IMR-90 (cell line): ENCODE measurements around the gene CCDC148. TPM values are rescaled to one million over a fixed set of nuclear protein-coding genes. Genes with fewer than 3 reads are reported as not detected.

ENCODE experiments used
- ATAC-seq: fragments of 200-7000 bp; cut with Tn5 transposase; 2 replicates; pipeline ENCODE4 v1.9.1; 2020; ENCODE audit warnings: low read depth, mild to moderate bottlenecking, moderate library complexity
- BruUV-seq: library from RNA; stranded (reverse); fragments of 400-500 nt; replicated peaks from 2 replicates; lab custom pipeline; 2021; lab: Mats Ljungman, UMichigan
- CTCF ChIA-PET: fragments of 300-600 bp; formaldehyde crosslinking; extraction: SDS; loops from one replicate; lab custom pipeline; 2021; ENCODE audit warnings: antibody characterized with exemption; lab: Yijun Ruan, JAX
- POLR2A ChIA-PET: fragments of 300-600 bp; sonication (Branson Sonifier 250); formaldehyde crosslinking; loops from one replicate; lab custom pipeline; 2022; ENCODE audit warnings: antibody characterized with exemption; ENCODE audit not compliant: unreplicated experiment; lab: Charles Lee
- DNase-seq: peaks from one replicate; pipeline ENCODE4 v3.0.0; 2013
- H2AFZ ChIP-seq: replicated peaks from 2 replicates; pipeline ENCODE3; 2013; ENCODE audit warnings: low read length, mild to moderate bottlenecking; ENCODE audit not compliant: poor library complexity
- H2AK5ac ChIP-seq: 2 replicates; pipeline ENCODE4 v1.6.1; 2013; ENCODE audit warnings: low read depth, low read length, inconsistent platforms
- H2AK9ac ChIP-seq: replicated peaks from 2 replicates; pipeline ENCODE3; 2013; ENCODE audit warnings: mild to moderate bottlenecking, low read depth, low read length, moderate library complexity; ENCODE audit not compliant: poor library complexity
- H2BK120ac ChIP-seq: 2 replicates; pipeline ENCODE4 v1.6.1; 2013; ENCODE audit warnings: low read depth, low read length, inconsistent platforms
- H2BK15ac ChIP-seq: 3 replicates; pipeline ENCODE4 v1.6.1; 2013; ENCODE audit warnings: low read depth, low read length, inconsistent platforms
- H2BK20ac ChIP-seq: 2 replicates; pipeline ENCODE4 v1.6.1; 2013; ENCODE audit warnings: low read depth, mild to moderate bottlenecking, inconsistent platforms, low read length, moderate library complexity
- H2BK5ac ChIP-seq: 2 replicates; pipeline ENCODE4 v1.6.1; 2013; ENCODE audit warnings: mild to moderate bottlenecking, low read depth, low read length, inconsistent platforms; ENCODE audit not compliant: poor library complexity, severe bottlenecking
- H3K14ac ChIP-seq: replicated peaks from 2 replicates; pipeline ENCODE4 v1.6.1; 2013; ENCODE audit warnings: low read depth, low read length, inconsistent platforms
- H3K18ac ChIP-seq: 2 replicates; pipeline ENCODE4 v1.6.1; 2013; ENCODE audit warnings: low read depth, low read length, control low read depth
- H3K23ac ChIP-seq: 2 replicates; pipeline ENCODE4 v1.6.1; 2013; ENCODE audit warnings: low read depth, low read length, inconsistent platforms
- H3K27ac ChIP-seq: 2 replicates; pipeline ENCODE4 v1.5.1; 2013; ENCODE audit warnings: mild to moderate bottlenecking, control low read depth, low read length; ENCODE audit not compliant: insufficient read depth
- H3K27me3 ChIP-seq: 2 replicates; pipeline ENCODE4 v1.6.1; 2013; ENCODE audit warnings: low read length; ENCODE audit not compliant: control insufficient read depth, insufficient read depth
- H3K36me3 ChIP-seq: 2 replicates; pipeline ENCODE4 v1.6.1; 2013; ENCODE audit warnings: low read length, mixed read lengths; ENCODE audit not compliant: control insufficient read depth, insufficient read depth
- H3K4ac ChIP-seq: 2 replicates; pipeline ENCODE4 v1.6.1; 2013; ENCODE audit warnings: low read depth, low read length, inconsistent platforms
- H3K4me1 ChIP-seq: 2 replicates; pipeline ENCODE4 v1.6.1; 2013; ENCODE audit warnings: low read length, mixed read lengths; ENCODE audit not compliant: control insufficient read depth, insufficient read depth
- H3K4me2 ChIP-seq: 2 replicates; pipeline ENCODE4 v1.6.1; 2013; ENCODE audit warnings: low read depth, mild to moderate bottlenecking, control low read depth, low read length, moderate library complexity
- H3K4me3 ChIP-seq: 2 replicates; pipeline ENCODE4 v1.5.1; 2013; ENCODE audit warnings: low read depth, mild to moderate bottlenecking, control low read depth, low read length, moderate library complexity; ENCODE audit not compliant: insufficient read depth
- H3K56ac ChIP-seq: 2 replicates; pipeline ENCODE4 v1.6.1; 2013; ENCODE audit warnings: low read length, inconsistent platforms; ENCODE audit not compliant: insufficient read depth; ENCODE audit errors: extremely low read depth
- H3K79me1 ChIP-seq, 2 experiments: 2 replicates each; pipeline ENCODE4 v1.6.1; 2013; ENCODE audit warnings: low read length in 2 of 2, inconsistent platforms in 1 of 2, low read depth in 1 of 2
- H3K9ac ChIP-seq: 2 replicates; pipeline ENCODE4 v1.6.1; 2013; ENCODE audit warnings: low read depth, low read length, control low read depth
- H3K9me1 ChIP-seq: 2 replicates; pipeline ENCODE4 v1.6.1; 2013; ENCODE audit warnings: low read length, inconsistent platforms; ENCODE audit not compliant: insufficient read depth
- H3K9me3 ChIP-seq: 2 replicates; pipeline ENCODE4 v1.6.1; 2013; ENCODE audit warnings: low read length; ENCODE audit not compliant: control insufficient read depth, insufficient read depth
- H4K20me1 ChIP-seq: 2 replicates; pipeline ENCODE4 v1.6.1; 2013; ENCODE audit warnings: low read length, inconsistent platforms; ENCODE audit not compliant: insufficient read depth
- H4K5ac ChIP-seq: 2 replicates; pipeline ENCODE4 v1.6.1; 2013; ENCODE audit warnings: mild to moderate bottlenecking, low read depth, low read length, control low read depth
- H4K8ac ChIP-seq, 2 experiments: 2 replicates each; pipeline ENCODE4 v1.6.1; 2013; ENCODE audit warnings: low read depth in 2 of 2, low read length in 2 of 2, control low read depth in 1 of 2, inconsistent platforms in 1 of 2
- H4K91ac ChIP-seq: 2 replicates; pipeline ENCODE4 v1.6.1; 2013; ENCODE audit warnings: low read depth, low read length, inconsistent platforms; ENCODE audit not compliant: insufficient read depth
- BHLHE40 ChIP-seq: fragments of 150-350 bp; IDR thresholded peaks from 2 replicates; pipeline ENCODE4 v1.6.1; 2016; ENCODE audit warnings: mild to moderate bottlenecking, low read depth, low read length
- CEBPB ChIP-seq: IDR thresholded peaks from 2 replicates; pipeline ENCODE4 v1.6.1; 2012; ENCODE audit warnings: low read depth, low read length, improper control_type of control experiment
- CHD1 ChIP-seq: IDR thresholded peaks from 2 replicates; pipeline ENCODE4 v1.6.1; 2012; ENCODE audit warnings: low read depth, low read length, improper control_type of control experiment
- CTCF ChIP-seq: conservative IDR thresholded peaks from 2 replicates; pipeline ENCODE4 v1.5.1; 2012; ENCODE audit warnings: mild to moderate bottlenecking, low read depth, low read length, improper control_type of control experiment
- ELK1 ChIP-seq: fragments of 150-350 bp; IDR thresholded peaks from 2 replicates; pipeline ENCODE4 v1.6.1; 2016; ENCODE audit warnings: low read depth, mild to moderate bottlenecking, low read length, moderate library complexity, borderline replicate concordance
- FOS ChIP-seq: fragments of 150-350 bp; IDR thresholded peaks from 2 replicates; pipeline ENCODE4 v1.6.1; 2016; ENCODE audit warnings: low read depth, low read length
- MAFK ChIP-seq: IDR thresholded peaks from 2 replicates; pipeline ENCODE4 v1.6.1; 2012; ENCODE audit warnings: low read depth, low read length, improper control_type of control experiment
- MAZ ChIP-seq: IDR thresholded peaks from 2 replicates; pipeline ENCODE4 v1.6.1; 2012; ENCODE audit warnings: low read depth, mild to moderate bottlenecking, low read length, improper control_type of control experiment, moderate library complexity, borderline replicate concordance
- MXI1 ChIP-seq: IDR thresholded peaks from 2 replicates; pipeline ENCODE4 v1.6.1; 2012; ENCODE audit warnings: low read depth, mild to moderate bottlenecking, low read length, moderate library complexity, borderline replicate concordance
- NFE2L2 ChIP-seq: fragments of 150-350 bp; IDR thresholded peaks from 2 replicates; pipeline ENCODE4 v1.6.1; 2016; ENCODE audit warnings: low read depth, mild to moderate bottlenecking, low read length
- POLR2A ChIP-seq: IDR thresholded peaks from 2 replicates; pipeline ENCODE4 v1.6.1; 2012; ENCODE audit warnings: mild to moderate bottlenecking, low read depth, low read length
- RAD21 ChIP-seq: IDR thresholded peaks from 2 replicates; pipeline ENCODE4 v1.6.1; 2012; ENCODE audit warnings: low read length, improper control_type of control experiment
- RCOR1 ChIP-seq: IDR thresholded peaks from 2 replicates; pipeline ENCODE4 v1.6.1; 2012; ENCODE audit warnings: mild to moderate bottlenecking, low read length, improper control_type of control experiment; ENCODE audit not compliant: insufficient replicate concordance
- RFX5 ChIP-seq: IDR thresholded peaks from 2 replicates; pipeline ENCODE4 v1.8.0; 2012; ENCODE audit warnings: low read depth, mild to moderate bottlenecking, low read length, moderate library complexity
- SMC3 ChIP-seq: fragments of 150-350 bp; IDR thresholded peaks from 2 replicates; pipeline ENCODE4 v1.6.1; 2016; ENCODE audit warnings: low read depth, mild to moderate bottlenecking, antibody characterized with exemption, low read length, moderate library complexity
- USF2 ChIP-seq: fragments of 150-350 bp; IDR thresholded peaks from 2 replicates; pipeline ENCODE4 v1.6.1; 2017; ENCODE audit warnings: mild to moderate bottlenecking, antibody characterized with exemption, low read length, low read depth
- dilution Hi-C: fragments of 300-500 bp; cut with HindIII; formaldehyde crosslinking; loops from one replicate; pipeline ENCODE4 v1.14.3; 2018; ENCODE audit warnings: low sequenced_read_pairs; ENCODE audit not compliant: unreplicated experiment
- in situ Hi-C: fragments of 300-500 bp; cut with MboI; formaldehyde crosslinking; loops from 3 replicates; pipeline ENCODE4 v1.14.3; 2019; ENCODE audit warnings: low sequenced_read_pairs, inconsistent platforms, mixed read lengths
- intact Hi-C: fragments of 100-400 bp; cut with micrococcal nuclease; formaldehyde crosslinking; loops from 2 replicates; pipeline ENCODE4 v1.10.0; 2022
- polyA plus RNA-seq, 3 experiments: library from polyadenylated mRNA; depleted of rRNA; stranded (reverse); fragments of >200 nt; gene quantifications; 2 replicates each; pipeline ENCODE4 v1.2.3, GENCODE V29; 2012; ENCODE audit warnings: low replicate concordance in 1 of 3
- total RNA-seq: library from RNA; depleted of rRNA; stranded (reverse); fragments of >200 nt; gene quantifications from 2 replicates; pipeline ENCODE4 v1.2.3, GENCODE V29; 2012

CCDC148 gene
- total and polyA plus RNA-seq, 2 of the 4 experiments (the other 2 are of a cell fraction) = 0.18 to 0.31 TPM

- Histone ChIP-seq H2AK5ac (no peak overlapping the region), H4K5ac (no peak overlapping the region), H3K36me3 (no peaks in the 10 kb centered on the region), H2AFZ (no peak overlapping the region), H2BK5ac (no peak overlapping the region), H3K79me1 (no peaks in the 10 kb centered on the region), H3K9ac (no peak overlapping the region), H3K23ac (no peak overlapping the region), H3K56ac (no peak overlapping the region), H3K9me3 (no peaks in the 10 kb centered on the region), H4K91ac (no peak overlapping the region), H4K8ac (no peak overlapping the region), H3K18ac (no peak overlapping the region), H3K9me1 (no peaks in the 10 kb centered on the region), H3K14ac (no peak overlapping the region), H3K4me1 (no peaks in the 10 kb centered on the region), H2BK120ac (no peak overlapping the region), H3K4ac (no peak overlapping the region), H3K4me2 (no peak overlapping the region), H2BK20ac (no peak overlapping the region), H2AK9ac (no peak overlapping the region), H3K27ac (no peak overlapping the region), H4K20me1 (no peaks in the 10 kb centered on the region), H3K4me3 (no peak overlapping the region), H2BK15ac (no peak overlapping the region), H3K27me3 (no peaks in the 10 kb centered on the region)
- ATAC-seq = no peak
- intact Hi-C loops = no loop called here
- in situ Hi-C loops = no loop called here
- POLR2A ChIA-PET = no interaction called here
- no TSS peak for BruUV-seq
- no peak for DNase-seq
- TF ChIP-seq CHD1 (no peak), MXI1 (no peak), FOS (no peak), POLR2A (no peak), BHLHE40 (no peak), ELK1 (no peak), RCOR1 (no peak), NFE2L2 (no peak), CTCF (no peak), CEBPB (no peak), RAD21 (no peak), RFX5 (no peak), SMC3 (no peak), USF2 (no peak), MAFK (no peak), MAZ (no peak)
- CTCF ChIA-PET = no interaction called here
- dilution Hi-C loops = no loop called here
Observed at GRCh38 chr2:158380746-158381145, 75.8 kb downstream of the CCDC148 start.
